Mesothelial cell of epicardium (in vitro differentiated cells): Measurements from ENCODE around the gene BACH1. TPM values are rescaled to one million over a fixed set of nuclear protein-coding genes. Genes with fewer than 3 reads are reported as not detected.
"Not testable (repeated sequence)": the region's sequence is repeated elsewhere in the genome, so short reads cannot be mapped to it uniquely, and the experiment has no call there.

Experiments
- DNase-seq, 2 experiments: peaks; one replicate each; pipeline ENCODE4 v3.0.0; 2021; ENCODE audit warnings: low spot score in 2 of 2; ENCODE audit not compliant: unreplicated experiment in 2 of 2
- H3K27ac Mint-ChIP-seq: 2 replicates; pipeline ENCODE4 v1.8.0; 2021; ENCODE audit warnings: mixed read lengths
- H3K27me3 Mint-ChIP-seq: 2 replicates; pipeline ENCODE4 v1.8.0; 2021; ENCODE audit warnings: low read depth, mixed read lengths
- H3K36me3 Mint-ChIP-seq: 2 replicates; pipeline ENCODE4 v1.8.0; 2021; ENCODE audit warnings: mixed read lengths
- H3K4me1 Mint-ChIP-seq: 2 replicates; pipeline ENCODE4 v1.8.0; 2021; ENCODE audit warnings: mixed read lengths
- H3K4me3 Mint-ChIP-seq: 2 replicates; pipeline ENCODE4 v1.8.0; 2021; ENCODE audit warnings: mild to moderate bottlenecking, moderate library complexity, mixed read lengths
- H3K9me3 Mint-ChIP-seq: 2 replicates; pipeline ENCODE4 v1.8.0; 2021; ENCODE audit warnings: mixed read lengths
- total RNA-seq: library from RNA; stranded (reverse); gene quantifications from 3 replicates; pipeline ENCODE4 v1.2.1, GENCODE V29; 2021
- TF ChIP-seq, protein P1 (sequence below): fragments of 200-600 bp; sonication (generic); IDR thresholded peaks from one replicate; pipeline ENCODE4 v1.5.0; 2021; ENCODE audit warnings: antibody characterized with exemption; ENCODE audit not compliant: unreplicated experiment

The BACH1 gene
- 100 to 107 TPM (median 100 TPM) in 3 replicates for total RNA-seq

- TF ChIP-seq, protein P1, sequence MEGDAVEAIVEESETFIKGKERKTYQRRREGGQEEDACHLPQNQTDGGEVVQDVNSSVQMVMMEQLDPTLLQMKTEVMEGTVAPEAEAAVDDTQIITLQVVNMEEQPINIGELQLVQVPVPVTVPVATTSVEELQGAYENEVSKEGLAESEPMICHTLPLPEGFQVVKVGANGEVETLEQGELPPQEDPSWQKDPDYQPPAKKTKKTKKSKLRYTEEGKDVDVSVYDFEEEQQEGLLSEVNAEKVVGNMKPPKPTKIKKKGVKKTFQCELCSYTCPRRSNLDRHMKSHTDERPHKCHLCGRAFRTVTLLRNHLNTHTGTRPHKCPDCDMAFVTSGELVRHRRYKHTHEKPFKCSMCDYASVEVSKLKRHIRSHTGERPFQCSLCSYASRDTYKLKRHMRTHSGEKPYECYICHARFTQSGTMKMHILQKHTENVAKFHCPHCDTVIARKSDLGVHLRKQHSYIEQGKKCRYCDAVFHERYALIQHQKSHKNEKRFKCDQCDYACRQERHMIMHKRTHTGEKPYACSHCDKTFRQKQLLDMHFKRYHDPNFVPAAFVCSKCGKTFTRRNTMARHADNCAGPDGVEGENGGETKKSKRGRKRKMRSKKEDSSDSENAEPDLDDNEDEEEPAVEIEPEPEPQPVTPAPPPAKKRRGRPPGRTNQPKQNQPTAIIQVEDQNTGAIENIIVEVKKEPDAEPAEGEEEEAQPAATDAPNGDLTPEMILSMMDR, result no peak
- peaks cover 39% of the 10 kb centered on the region for H3K4me1 Mint-ChIP-seq
Measured at GRCh38 chr21:29298348-29299045, at the start of gene BACH1. Gene BACH1 (plus strand): TSS chr21:29298922. CDS start chr21:29321281, 22,359 bp downstream.

DNA sequence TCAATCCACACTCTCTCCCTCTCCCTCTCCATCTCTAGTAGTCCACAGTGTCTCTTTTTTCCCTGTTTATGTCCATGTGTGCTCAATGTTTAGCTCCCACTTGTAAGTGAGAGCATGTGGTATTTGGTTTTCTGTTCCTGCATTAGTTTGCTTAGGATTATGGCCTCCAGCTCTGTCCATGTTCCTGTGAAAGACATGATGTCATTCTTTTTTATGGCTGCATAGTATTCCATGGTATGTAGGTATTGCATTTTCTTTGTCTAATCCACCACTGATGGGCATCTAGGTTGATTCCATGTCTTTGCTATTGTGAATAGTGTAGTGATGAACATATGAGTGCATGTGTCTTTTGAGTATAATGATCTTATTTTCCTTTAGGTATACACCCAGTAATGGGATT is 49.4 kb upstream of the BACH1 start:
- not testable (repeated sequence) for H3K27me3 Mint-ChIP-seq, H3K4me3 Mint-ChIP-seq, DNase-seq, H3K27ac Mint-ChIP-seq, H3K36me3 Mint-ChIP-seq
- peaks cover 14% of the 10 kb centered on the region for H3K4me1 Mint-ChIP-seq
- H3K9me3 Mint-ChIP-seq, result peaks cover 29% of the 10 kb centered on the region

More at GRCh38 chr21:29298348-29299045, at the start of gene BACH1:
- Mint-ChIP-seq H3K9me3 (peaks cover 23% of the 10 kb centered on the region), H3K27ac (peak within 1 kb of the TSS; percentile 77), H3K27me3 (no peaks in the 10 kb centered on the region), H3K4me3 (peak within 1 kb of the TSS; percentile 80), H3K36me3 (peaks cover 11% of the 10 kb centered on the region)
- DNase-seq, result peak; percentile 86 to 89

DNA sequence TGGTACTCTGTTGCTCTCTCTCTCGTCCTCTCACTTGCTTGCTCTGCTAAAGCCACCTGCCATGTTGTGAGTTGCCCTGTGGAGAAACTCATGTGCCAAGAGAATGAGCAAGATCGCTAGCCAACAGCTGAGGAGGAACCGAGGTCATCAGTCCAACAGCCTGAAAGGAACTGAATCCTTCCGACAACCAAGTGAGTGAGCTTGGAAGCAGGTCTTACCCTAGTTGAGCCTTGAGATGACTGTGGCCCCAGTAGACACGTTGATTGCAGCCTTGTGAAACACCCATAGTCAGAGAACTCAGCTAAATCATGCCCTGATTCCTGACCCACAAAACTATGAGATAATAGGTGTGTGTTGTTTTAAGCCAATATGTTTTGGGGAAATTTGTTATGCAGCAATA is 48.1 kb upstream of the BACH1 start:
- no peak for DNase-seq
- no peak overlapping the region for H3K27ac Mint-ChIP-seq
- H3K36me3 Mint-ChIP-seq, result peaks cover 13% of the 10 kb centered on the region
- TF ChIP-seq, protein P1, result no peak
- no peaks in the 10 kb centered on the region for H3K27me3 Mint-ChIP-seq
- H3K9me3 Mint-ChIP-seq, result peaks cover 37% of the 10 kb centered on the region
- H3K4me3 Mint-ChIP-seq, result no peak overlapping the region
- peaks cover 3% of the 10 kb centered on the region for H3K4me1 Mint-ChIP-seq

GRCh38 chr21:29253861-29254260 is 44.9 kb upstream of the BACH1 start:
- Mint-ChIP-seq H3K36me3 (peaks cover 13% of the 10 kb centered on the region), H3K9me3 (peaks cover 44% of the 10 kb centered on the region)
- DNase-seq, H3K4me1 Mint-ChIP-seq, H3K27me3 Mint-ChIP-seq, H3K27ac Mint-ChIP-seq, H3K4me3 Mint-ChIP-seq: not testable (repeated sequence)

DNA sequence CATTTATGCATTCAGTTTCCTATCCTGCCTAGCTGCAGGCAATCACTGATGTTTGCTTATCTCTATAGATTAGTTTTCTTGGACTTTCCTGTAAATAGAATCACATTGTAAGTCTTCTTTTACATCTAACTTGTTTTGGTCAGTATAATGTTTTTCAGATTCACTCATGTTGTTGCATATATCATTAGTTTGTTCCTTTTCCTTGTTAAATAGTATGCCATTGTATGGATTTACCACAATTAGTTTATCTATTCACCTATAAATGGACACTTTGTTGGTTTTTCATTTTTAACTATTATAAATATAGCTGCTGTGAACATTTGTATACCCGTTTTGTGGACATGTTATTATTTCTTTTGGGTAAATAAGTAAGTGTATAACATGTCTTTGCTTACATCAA is 44.2 kb upstream of the BACH1 start:
- Mint-ChIP-seq H3K36me3 (peaks cover 13% of the 10 kb centered on the region), H3K4me1 (peaks cover 9% of the 10 kb centered on the region), H3K4me3 (no peak overlapping the region), H3K9me3 (peaks cover 38% of the 10 kb centered on the region), H3K27ac (no peak overlapping the region), H3K27me3 (no peaks in the 10 kb centered on the region)
- TF ChIP-seq, protein P1, result no peak
- DNase-seq, result no peak

GRCh38 chr21:29256126-29256910 is 42.4 kb upstream of the BACH1 start:
- TF ChIP-seq, protein P1, result no peak
- Mint-ChIP-seq H3K27me3 (no peaks in the 10 kb centered on the region), H3K4me3 (no peak overlapping the region), H3K27ac (no peak overlapping the region), H3K9me3 (peaks cover 34% of the 10 kb centered on the region), H3K36me3 (peaks cover 13% of the 10 kb centered on the region), H3K4me1 (peaks cover 16% of the 10 kb centered on the region)
- DNase-seq, result no peak
